WERI-Rb-1 (cell line): Measurements from ENCODE around the gene TBRG4.
A peak's percentile ranks its signal among the peaks of the same experiment; 100 is the strongest.

Experiments
- DNase-seq: peaks from one replicate; pipeline ENCODE4 v3.0.0-alpha.2; 2020
- H3K27ac ChIP-seq: fragments of 250-450 bp; sonication (Bioruptor Pico); 2 replicates; pipeline ENCODE4 v1.5.1; 2020; ENCODE audit warnings: mild to moderate bottlenecking, moderate library complexity
- H3K27me3 ChIP-seq: fragments of 250-450 bp; sonication (Bioruptor Pico); 2 replicates; pipeline ENCODE4 v1.5.1; 2021; ENCODE audit warnings: mild to moderate bottlenecking, low read depth, moderate library complexity; ENCODE audit not compliant: insufficient read depth, severe bottlenecking
- H3K36me3 ChIP-seq: fragments of 250-450 bp; sonication (Bioruptor Pico); 2 replicates; pipeline ENCODE4 v1.5.1; 2020; ENCODE audit warnings: mild to moderate bottlenecking, moderate library complexity
- H3K4me3 ChIP-seq: 2 replicates; pipeline ENCODE4 v1.5.1; 2011; ENCODE audit warnings: low read depth, mild to moderate bottlenecking, control low read depth, low read length
- H3K9me3 ChIP-seq: fragments of 250-450 bp; sonication (Bioruptor Pico); 2 replicates; pipeline ENCODE4 v1.5.1; 2021; ENCODE audit warnings: mild to moderate bottlenecking, moderate library complexity; ENCODE audit not compliant: severe bottlenecking
- CTCF ChIP-seq: IDR thresholded peaks from 2 replicates; pipeline ENCODE4 v1.5.1; 2011; ENCODE audit warnings: low read depth, mild to moderate bottlenecking, control low read depth, inconsistent platforms, low read length

Gene TBRG4

GRCh38 chr7:45111298-45112223 lies at the start of gene TBRG4:
TBRG4 (minus strand) TSS chr7:45111697; CDS start chr7:45109237, 2,460 bp downstream.
- Histone ChIP-seq H3K27me3 (no peaks in the 10 kb centered on the region), H3K4me3 (peak within 1 kb of the TSS; percentile 79)
- TF ChIP-seq CTCF: peak; percentile 50; the same call in 1 of the 2 replicates

GRCh38 chr7:45161138-45161537 lies 49.6 kb upstream of the TBRG4 start:
- Histone ChIP-seq H3K27me3 (no peaks in the 10 kb centered on the region), H3K27ac (no peak overlapping the region), H3K4me3 (no peak overlapping the region), H3K36me3 (no peaks in the 10 kb centered on the region), H3K9me3 (no peaks in the 10 kb centered on the region)
- no peak for DNase-seq
- TF ChIP-seq CTCF: no peak

More at GRCh38 chr7:45111298-45112223, at the start of gene TBRG4:
- Histone ChIP-seq H3K9me3 (peaks cover 3% of the 10 kb centered on the region), H3K27ac (peak within 1 kb of the TSS; percentile 93), H3K36me3 (peaks cover 33% of the 10 kb centered on the region)
- peak; percentile 93 for DNase-seq

GRCh38 chr7:45160417-45160881 lies 49.0 kb upstream of the TBRG4 start:
- H3K27me3 ChIP-seq: no peaks in the 10 kb centered on the region
- H3K4me3 ChIP-seq: no peak overlapping the region
- no peaks in the 10 kb centered on the region for H3K36me3 ChIP-seq
- DNase-seq: no peak
- no peak overlapping the region for H3K27ac ChIP-seq
- no peak for TF ChIP-seq CTCF
- H3K9me3 ChIP-seq: no peaks in the 10 kb centered on the region

GRCh38 chr7:45159296-45159695 lies 47.8 kb upstream of the TBRG4 start:
- DNase-seq: no peak
- no peak overlapping the region for H3K27ac ChIP-seq
- H3K36me3 ChIP-seq: no peaks in the 10 kb centered on the region
- no peak for TF ChIP-seq CTCF
- no peak overlapping the region for H3K4me3 ChIP-seq
- no peaks in the 10 kb centered on the region for H3K9me3 ChIP-seq
- H3K27me3 ChIP-seq: no peaks in the 10 kb centered on the region

GRCh38 chr7:45158471-45158870 lies 47.0 kb upstream of the TBRG4 start:
- Histone ChIP-seq H3K27ac (no peak overlapping the region), H3K9me3 (no peaks in the 10 kb centered on the region), H3K4me3 (no peak overlapping the region), H3K27me3 (no peaks in the 10 kb centered on the region), H3K36me3 (no peaks in the 10 kb centered on the region)
- no peak for TF ChIP-seq CTCF
- DNase-seq: no peak
